ENCODE results near the gene LRRK1. TPM values are rescaled to one million over a fixed set of nuclear protein-coding genes. Genes with fewer than 3 reads are reported as not detected.

Gene LRRK1
- total and polyA plus RNA-seq, 8 donors, result 4.3 to 19.4 (median 11.1) TPM

- FAIRE-seq, result no peak
Measured at GRCh38 chr15:101017093-101017754, 98.1 kb downstream of the LRRK1 start.

GRCh38 chr15:101018016-101018415, 98.9 kb downstream of the LRRK1 start:
- Histone ChIP-seq H3K4me1 (no peaks in the 10 kb centered on the region), H3K27me3 (no peaks in the 10 kb centered on the region), H3K4me3 (no peak overlapping the region), H3K27ac (no peak overlapping the region), H3K36me3 (no peaks in the 10 kb centered on the region), H3K9me3 (no peaks in the 10 kb centered on the region)
- no peak for TF ChIP-seq CTCF (IDR thresholded peaks at IDR 0.05)
- DNase-seq (no peak), FAIRE-seq (no peak), ATAC-seq (peak in 1 of 4 donors; percentile 9)
- intact Hi-C loops (cut with DNase I), result loop anchor here in 2 of 3 donors (5.0 kb wide), 1 partner anchor 239 kb away; no protein-coding TSS in a partner anchor
- 59 to 72% methylated on average over 1 of the region's 1 CpG for WGBS, 2 donors

More at GRCh38 chr15:101017093-101017754, 98.1 kb downstream of the LRRK1 start:
- H3K4me1 ChIP-seq, result no peaks in the 10 kb centered on the region
- no peak overlapping the region for H3K4me3 ChIP-seq
- no peak overlapping the region for H3K27ac ChIP-seq
- 80 to 87% methylated on average over 18 of the region's 18 CpGs for WGBS, 2 donors
- no peaks in the 10 kb centered on the region for H3K27me3 ChIP-seq
- DNase-seq (no peak), ATAC-seq (no peak)
- intact Hi-C loops (cut with DNase I), result loop anchor here in 2 of 3 donors (5.0 kb wide), 1 partner anchor 240 kb away; no protein-coding TSS in a partner anchor
- no peak for TF ChIP-seq CTCF (IDR thresholded peaks at IDR 0.05)
- H3K9me3 ChIP-seq, result no peaks in the 10 kb centered on the region
- no peaks in the 10 kb centered on the region for H3K36me3 ChIP-seq

GRCh38 chr15:101018450-101018849, 99.3 kb downstream of the LRRK1 start:
- DNase-seq (no peak), ATAC-seq (no peak), FAIRE-seq (no peak)
- no peak for TF ChIP-seq CTCF (IDR thresholded peaks at IDR 0.05)
- H3K36me3 ChIP-seq, result no peaks in the 10 kb centered on the region
- 86 to 93% methylated on average over 13 of the region's 13 CpGs for WGBS, 2 donors
- H3K4me3 ChIP-seq, result no peak overlapping the region
- no peak overlapping the region for H3K27ac ChIP-seq
- no peaks in the 10 kb centered on the region for H3K4me1 ChIP-seq
- no peaks in the 10 kb centered on the region for H3K9me3 ChIP-seq
- intact Hi-C loops (cut with DNase I), result loop anchor here in 2 of 3 donors (5.0 kb wide), 1 partner anchor 239 kb away; no protein-coding TSS in a partner anchor
- H3K27me3 ChIP-seq, result no peaks in the 10 kb centered on the region

- intact Hi-C loops (cut with DNase I), result loop anchor here in 2 of 3 donors (5.0 kb wide), 1 partner anchor 238 kb away; no protein-coding TSS in a partner anchor
- H3K9me3 ChIP-seq, result no peaks in the 10 kb centered on the region
- no peak for TF ChIP-seq CTCF (IDR thresholded peaks at IDR 0.05)
- H3K27ac ChIP-seq, result no peak overlapping the region
- ATAC-seq (no peak), DNase-seq (no peak), FAIRE-seq (no peak)
- H3K27me3 ChIP-seq, result no peaks in the 10 kb centered on the region
- H3K36me3 ChIP-seq, result no peaks in the 10 kb centered on the region
- WGBS, 2 donors, result 81 to 87% methylated on average over 9 of the region's 9 CpGs
- H3K4me3 ChIP-seq, result no peak overlapping the region
- H3K4me1 ChIP-seq, result no peaks in the 10 kb centered on the region
Measured at GRCh38 chr15:101019366-101019896, 100.3 kb downstream of the LRRK1 start.

- FAIRE-seq (no peak), DNase-seq (no peak), ATAC-seq (no peak)
- no peaks in the 10 kb centered on the region for H3K9me3 ChIP-seq
- H3K4me1 ChIP-seq, result no peaks in the 10 kb centered on the region
- WGBS, 2 donors, result 90 to 96% methylated on average over 5 of the region's 5 CpGs
- TF ChIP-seq CTCF (IDR thresholded peaks at IDR 0.05), result no peak
- H3K4me3 ChIP-seq, result no peak overlapping the region
- H3K27me3 ChIP-seq, result no peaks in the 10 kb centered on the region
- no peak overlapping the region for H3K27ac ChIP-seq
- H3K36me3 ChIP-seq, result no peaks in the 10 kb centered on the region
- intact Hi-C loops (cut with DNase I), result loop anchor here in 1 of 3 donors (5.0 kb wide), 1 partner anchor 47 kb away; no protein-coding TSS in a partner anchor
Measured at GRCh38 chr15:101020451-101020850, 101.3 kb downstream of the LRRK1 start.
